ENCODE measurements around the gene KRT83.
"Not testable (repeated sequence)": the region's sequence is repeated elsewhere in the genome, so short reads cannot be mapped to it uniquely, and the experiment has no call there.

KRT83 gene

GRCh38 chr12:52353766-52354165 lies 32.6 kb upstream of the KRT83 start:
- no peak for DNase-seq

- no peak for DNase-seq
Measured at GRCh38 chr12:52352951-52353350, 31.8 kb upstream of the KRT83 start.

- DNase-seq = no peak
Measured at GRCh38 chr12:52351196-52352059, 30.2 kb upstream of the KRT83 start.

- DNase-seq = no peak
Measured at GRCh38 chr12:52350786-52351185, 29.6 kb upstream of the KRT83 start.

GRCh38 chr12:52350021-52350620 lies 28.9 kb upstream of the KRT83 start:
- DNase-seq = no peak

GRCh38 chr12:52349196-52349595 lies 28.0 kb upstream of the KRT83 start:
- no peak for DNase-seq

- no peak for DNase-seq
Measured at GRCh38 chr12:52347551-52348510, 26.6 kb upstream of the KRT83 start.

- DNase-seq = no peak
Measured at GRCh38 chr12:52347016-52347415, 25.8 kb upstream of the KRT83 start.

GRCh38 chr12:52346593-52346992 lies 25.4 kb upstream of the KRT83 start:
- no peak for DNase-seq

GRCh38 chr12:52345041-52345440 lies 23.8 kb upstream of the KRT83 start:
- DNase-seq = not testable (repeated sequence)

GRCh38 chr12:52344111-52344510 lies 22.9 kb upstream of the KRT83 start:
- no peak for DNase-seq

- no peak for DNase-seq
Measured at GRCh38 chr12:52343550-52343949, 22.4 kb upstream of the KRT83 start.

- DNase-seq = no peak
Measured at GRCh38 chr12:52342781-52343490, 21.7 kb upstream of the KRT83 start.

- DNase-seq = no peak
Measured at GRCh38 chr12:52341066-52341580, 19.9 kb upstream of the KRT83 start.

- DNase-seq = no peak
Measured at GRCh38 chr12:52338241-52338960, 17.2 kb upstream of the KRT83 start.

- DNase-seq = no peak
Measured at GRCh38 chr12:52337054-52337453, 15.9 kb upstream of the KRT83 start.

GRCh38 chr12:52336641-52337040 lies 15.4 kb upstream of the KRT83 start:
- DNase-seq = no peak

GRCh38 chr12:52335598-52336262 lies 14.5 kb upstream of the KRT83 start:
- no peak for DNase-seq

- no peak for DNase-seq
Measured at GRCh38 chr12:52334185-52334584, 13.0 kb upstream of the KRT83 start.

- DNase-seq = no peak
Measured at GRCh38 chr12:52333321-52333720, 12.1 kb upstream of the KRT83 start.

- no peak for DNase-seq
Measured at GRCh38 chr12:52332381-52332780, 11.2 kb upstream of the KRT83 start.

Data from right kidney (tissue), 1 donor.